ENCODE data around the gene PLEKHG7.
"Not testable (repeated sequence)": the region's sequence is repeated elsewhere in the genome, so short reads cannot be mapped to it uniquely, and the experiment has no call there.

The PLEKHG7 gene

GRCh38 chr12:92753976-92754885, 51.4 kb downstream of the PLEKHG7 start:
- no peak for DNase-seq

GRCh38 chr12:92756898-92757596, 54.3 kb downstream of the PLEKHG7 start:
- DNase-seq, result no peak

GRCh38 chr12:92757597-92758121, 54.9 kb downstream of the PLEKHG7 start:
- DNase-seq, result no peak

- no peak for DNase-seq
These were observed 57.0 kb downstream of the PLEKHG7 start for GRCh38 chr12:92759634-92760268.

- DNase-seq, result no peak
These were observed 60.0 kb downstream of the PLEKHG7 start for GRCh38 chr12:92762773-92763172.

GRCh38 chr12:92764831-92765230, 62.0 kb downstream of the PLEKHG7 start:
- no peak for DNase-seq

GRCh38 chr12:92765871-92766270, 63.1 kb downstream of the PLEKHG7 start:
- DNase-seq, result no peak

- DNase-seq, result no peak
These were observed 66.5 kb downstream of the PLEKHG7 start for GRCh38 chr12:92769124-92769901.

GRCh38 chr12:92771001-92771400, 68.2 kb downstream of the PLEKHG7 start:
- no peak for DNase-seq

- no peak for DNase-seq
These were observed 72.6 kb downstream of the PLEKHG7 start for GRCh38 chr12:92775416-92775815.

GRCh38 chr12:92778525-92778924, 75.7 kb downstream of the PLEKHG7 start:
- DNase-seq, result no peak

GRCh38 chr12:92779902-92780301, 77.1 kb downstream of the PLEKHG7 start:
- DNase-seq, result no peak

GRCh38 chr12:92784356-92784755, 81.6 kb downstream of the PLEKHG7 start:
- no peak for DNase-seq

- DNase-seq, result no peak
These were observed 82.2 kb downstream of the PLEKHG7 start for GRCh38 chr12:92784797-92785562.

- no peak for DNase-seq
These were observed 82.8 kb downstream of the PLEKHG7 start for GRCh38 chr12:92785563-92785950.

- no peak for DNase-seq
These were observed 83.3 kb downstream of the PLEKHG7 start for GRCh38 chr12:92786045-92786444.

GRCh38 chr12:92794356-92794755, 91.6 kb downstream of the PLEKHG7 start:
- not testable (repeated sequence) for DNase-seq

GRCh38 chr12:92794814-92795213, 92.0 kb downstream of the PLEKHG7 start:
- DNase-seq, result no peak

GRCh38 chr12:92796650-92797049, 93.9 kb downstream of the PLEKHG7 start:
- DNase-seq, result no peak

- no peak for DNase-seq
These were observed 100.1 kb downstream of the PLEKHG7 start for GRCh38 chr12:92802906-92803305.

- no peak for DNase-seq
These were observed 101.1 kb downstream of the PLEKHG7 start for GRCh38 chr12:92803903-92804302.

- no peak for DNase-seq
These were observed 107.6 kb downstream of the PLEKHG7 start for GRCh38 chr12:92810370-92810769.

All from stimulated activated CD8-positive, alpha-beta memory T cell treated with anti-CD3 and anti-CD28 coated beads, Interleukin-4, amount 100 ng/mL, for 48 hours (primary cell).